OCI-LY7 (cell line): Measurements from ENCODE around the gene NUP43. TPM values are rescaled to one million over a fixed set of nuclear protein-coding genes. Genes with fewer than 3 reads are reported as not detected.

Source experiments
- BruUV-seq: library from RNA; stranded (reverse); fragments of 400-500 nt; replicated peaks from 2 replicates; lab custom pipeline; 2021; lab: Mats Ljungman, UMichigan
- CTCF ChIA-PET: fragments of 300-600 bp; sonication (Branson Sonifier 250); formaldehyde crosslinking; loops from one replicate; lab custom pipeline; 2022; ENCODE audit warnings: antibody characterized with exemption; ENCODE audit not compliant: unreplicated experiment; lab: Charles Lee
- POLR2A ChIA-PET: fragments of 300-600 bp; sonication (Branson Sonifier 250); formaldehyde crosslinking; loops from one replicate; lab custom pipeline; 2022; ENCODE audit warnings: antibody characterized with exemption; lab: Charles Lee
- DNase-seq: peaks from one replicate; pipeline ENCODE4 v3.0.0-alpha.2; 2015; ENCODE audit warnings: low spot score
- H2AFZ ChIP-seq: fragments of 200-600 bp; sonication (generic), shearing (Covaris generic); 2 replicates; pipeline ENCODE4 v1.6.1; 2014; ENCODE audit warnings: mild to moderate bottlenecking, antibody characterized with exemption, low read length, moderate library complexity
- H3K27ac ChIP-seq: fragments of 200-600 bp; sonication (generic); 2 replicates; pipeline ENCODE4 v1.5.1; 2014; ENCODE audit warnings: mixed run types, low read depth, mild to moderate bottlenecking, moderate library complexity, low read length, inconsistent platforms; ENCODE audit not compliant: poor library complexity, severe bottlenecking
- H3K36me3 ChIP-seq: fragments of 200-600 bp; sonication (generic); 2 replicates; pipeline ENCODE4 v1.6.1; 2014; ENCODE audit warnings: mild to moderate bottlenecking, antibody characterized with exemption, low read length, moderate library complexity, mixed read lengths; ENCODE audit not compliant: insufficient read depth
- H3K4me1 ChIP-seq: fragments of 200-600 bp; sonication (generic); 2 replicates; pipeline ENCODE4 v1.5.1; 2014; ENCODE audit warnings: mild to moderate bottlenecking, low read length; ENCODE audit not compliant: insufficient read depth, poor library complexity, severe bottlenecking
- H3K4me2 ChIP-seq: fragments of 200-600 bp; sonication (generic); 2 replicates; pipeline ENCODE4 v1.6.1; 2014; ENCODE audit warnings: mild to moderate bottlenecking, low read length
- H3K4me3 ChIP-seq: fragments of 200-600 bp; sonication (generic); 2 replicates; pipeline ENCODE4 v1.5.1; 2014; ENCODE audit warnings: mild to moderate bottlenecking, low read depth, low read length; ENCODE audit not compliant: poor library complexity, severe bottlenecking
- H3K79me2 ChIP-seq: fragments of 200-600 bp; sonication (generic); 2 replicates; pipeline ENCODE4 v1.6.1; 2016; ENCODE audit warnings: low read depth, mild to moderate bottlenecking, low read length, moderate library complexity, mixed read lengths; ENCODE audit not compliant: insufficient read depth
- H3K9me2 ChIP-seq: fragments of 200-600 bp; sonication (generic); 2 replicates; pipeline ENCODE4 v1.6.1; 2016; ENCODE audit warnings: mild to moderate bottlenecking, low read length, mixed read lengths; ENCODE audit not compliant: insufficient read depth
- H3K9me3 ChIP-seq: fragments of 200-600 bp; sonication (generic); 2 replicates; pipeline ENCODE4 v1.6.1; 2014; ENCODE audit warnings: mild to moderate bottlenecking, mixed run types, low read length, mixed read lengths
- H4K20me1 ChIP-seq: fragments of 200-600 bp; sonication (generic); 2 replicates; pipeline ENCODE4 v1.6.1; 2014; ENCODE audit warnings: mild to moderate bottlenecking, antibody characterized with exemption, low read length, moderate library complexity, mixed read lengths; ENCODE audit not compliant: insufficient read depth
- CTCF ChIP-seq: fragments of 200-600 bp; sonication (generic); conservative IDR thresholded peaks from 2 replicates; pipeline ENCODE4 v1.5.1; 2014; ENCODE audit warnings: mild to moderate bottlenecking, antibody characterized with exemption, low read length, moderate library complexity, mixed read lengths
- EZH2phosphoT487 ChIP-seq: fragments of 200-600 bp; sonication (generic); IDR thresholded peaks from 2 replicates; pipeline ENCODE4 v1.6.1; 2018; ENCODE audit warnings: low read depth, borderline replicate concordance, mild to moderate bottlenecking, mixed run types, antibody characterized with exemption, low read length, moderate library complexity, mixed read lengths
- intact Hi-C: fragments of 100-400 bp; cut with micrococcal nuclease; formaldehyde crosslinking; loops from one replicate; pipeline ENCODE4 v1.10.0; 2022; ENCODE audit not compliant: unreplicated experiment
- total RNA-seq, 2 experiments: library from RNA; depleted of rRNA in 1 of 2; stranded (reverse); fragments of >200 nt in 1 of 2; shearing (Covaris generic) in 1 of 2; gene quantifications; 2 replicates each; pipeline ENCODE4 v1.2.3, GENCODE V29; 2014 to 2022

NUP43 gene
- total RNA-seq, 2 experiments from 2014 or later: 28.6 to 73.0 TPM

GRCh38 chr6:149734915-149735314, 11.4 kb downstream of the NUP43 start:
- BruUV-seq: no TSS peak
- DNase-seq: no peak
- no peak overlapping the region for H2AFZ ChIP-seq
- no peaks in the 10 kb centered on the region for H4K20me1 ChIP-seq
- H3K27ac ChIP-seq: no peak overlapping the region
- intact Hi-C loops: no loop called here
- no peaks in the 10 kb centered on the region for H3K4me1 ChIP-seq
- no peaks in the 10 kb centered on the region for H3K9me2 ChIP-seq
- H3K36me3 ChIP-seq: peaks cover 94% of the 10 kb centered on the region
- no peak for TF ChIP-seq EZH2phosphoT487
- TF ChIP-seq CTCF: no peak
- no peaks in the 10 kb centered on the region for H3K9me3 ChIP-seq
- CTCF ChIA-PET: no interaction called here
- H3K4me3 ChIP-seq: no peak overlapping the region
- H3K79me2 ChIP-seq: no peaks in the 10 kb centered on the region
- H3K4me2 ChIP-seq: no peak overlapping the region
- POLR2A ChIA-PET: interaction anchor here (0.7 to 1.3 kb wide), 6 partner anchors 10 to 710 kb away, joined by 3 to 6 read pairs (median 4); partner anchors contain the start of gene LATS1

GRCh38 chr6:149733089-149733720, 13.1 kb downstream of the NUP43 start:
- H3K4me3 ChIP-seq: no peak overlapping the region
- H3K27ac ChIP-seq: no peak overlapping the region
- no peaks in the 10 kb centered on the region for H3K9me3 ChIP-seq
- H3K4me1 ChIP-seq: no peaks in the 10 kb centered on the region
- ChIA-PET POLR2A (interaction anchor here (0.6 kb wide), 1 partner anchor 10 kb away, joined by 3 read pairs; no protein-coding TSS in a partner anchor), CTCF (no interaction called here)
- DNase-seq: no peak
- H3K9me2 ChIP-seq: no peaks in the 10 kb centered on the region
- no peak overlapping the region for H2AFZ ChIP-seq
- no peak for TF ChIP-seq CTCF
- TF ChIP-seq EZH2phosphoT487: no peak
- no TSS peak for BruUV-seq
- intact Hi-C loops: no loop called here
- H3K79me2 ChIP-seq: no peaks in the 10 kb centered on the region
- H3K36me3 ChIP-seq: peaks cover 94% of the 10 kb centered on the region
- no peak overlapping the region for H3K4me2 ChIP-seq
- no peaks in the 10 kb centered on the region for H4K20me1 ChIP-seq

GRCh38 chr6:149729824-149730223, 16.5 kb downstream of the NUP43 start:
- Histone ChIP-seq H3K9me2 (no peaks in the 10 kb centered on the region), H3K4me1 (no peaks in the 10 kb centered on the region), H4K20me1 (no peaks in the 10 kb centered on the region), H3K36me3 (peaks cover 90% of the 10 kb centered on the region), H3K79me2 (no peaks in the 10 kb centered on the region), H3K4me3 (no peak overlapping the region), H3K27ac (no peak overlapping the region), H3K9me3 (no peaks in the 10 kb centered on the region), H2AFZ (no peak overlapping the region), H3K4me2 (no peak overlapping the region)
- no peak for DNase-seq
- intact Hi-C loops: no loop called here
- ChIA-PET POLR2A (interaction anchor here (0.6 to 0.7 kb wide), 2 partner anchors 13 to 118 kb away, joined by 3 read pairs; no protein-coding TSS in a partner anchor), CTCF (no interaction called here)
- BruUV-seq: no TSS peak
- TF ChIP-seq CTCF: no peak
- no peak for TF ChIP-seq EZH2phosphoT487
